Measurements from ENCODE around the gene CHRNA9. TPM values are rescaled to one million over a fixed set of nuclear protein-coding genes. Genes with fewer than 3 reads are reported as not detected.
A peak's percentile ranks its signal among the peaks of the same experiment; 100 is the strongest.

Gene CHRNA9
- total and polyA plus RNA-seq, 8 donors: 0.31 TPM; not detected in 7

DNA sequence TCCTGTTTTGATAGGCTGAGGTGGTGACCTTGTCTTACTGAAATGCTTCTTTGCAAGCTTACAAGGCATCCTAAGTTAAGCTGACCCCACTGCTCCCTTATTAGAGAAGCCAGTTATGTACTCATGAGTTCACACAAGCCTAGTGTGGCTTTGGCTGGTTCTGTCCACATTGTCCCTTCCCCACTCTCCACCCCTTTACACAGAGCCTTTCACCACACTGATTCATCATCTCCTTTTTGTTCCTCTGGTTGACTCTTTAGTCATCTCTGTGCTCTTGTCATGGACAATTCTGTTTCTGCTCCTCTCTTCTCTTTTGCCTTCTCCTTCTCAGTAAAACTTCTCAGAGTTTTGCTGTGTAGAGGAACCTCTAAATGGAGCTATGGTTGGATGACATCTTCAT lies 4.9 kb downstream of the CHRNA9 start:
- H3K27ac ChIP-seq: no peak overlapping the region
- H3K27me3 ChIP-seq: no peaks in the 10 kb centered on the region
- TF ChIP-seq POLR2AphosphoS5 (IDR thresholded peaks at IDR 0.05) (no peak), EP300 (IDR thresholded peaks at IDR 0.05) (no peak), POLR2A (IDR thresholded peaks at IDR 0.05) (no peak)
- TF ChIP-seq, protein P1, sequence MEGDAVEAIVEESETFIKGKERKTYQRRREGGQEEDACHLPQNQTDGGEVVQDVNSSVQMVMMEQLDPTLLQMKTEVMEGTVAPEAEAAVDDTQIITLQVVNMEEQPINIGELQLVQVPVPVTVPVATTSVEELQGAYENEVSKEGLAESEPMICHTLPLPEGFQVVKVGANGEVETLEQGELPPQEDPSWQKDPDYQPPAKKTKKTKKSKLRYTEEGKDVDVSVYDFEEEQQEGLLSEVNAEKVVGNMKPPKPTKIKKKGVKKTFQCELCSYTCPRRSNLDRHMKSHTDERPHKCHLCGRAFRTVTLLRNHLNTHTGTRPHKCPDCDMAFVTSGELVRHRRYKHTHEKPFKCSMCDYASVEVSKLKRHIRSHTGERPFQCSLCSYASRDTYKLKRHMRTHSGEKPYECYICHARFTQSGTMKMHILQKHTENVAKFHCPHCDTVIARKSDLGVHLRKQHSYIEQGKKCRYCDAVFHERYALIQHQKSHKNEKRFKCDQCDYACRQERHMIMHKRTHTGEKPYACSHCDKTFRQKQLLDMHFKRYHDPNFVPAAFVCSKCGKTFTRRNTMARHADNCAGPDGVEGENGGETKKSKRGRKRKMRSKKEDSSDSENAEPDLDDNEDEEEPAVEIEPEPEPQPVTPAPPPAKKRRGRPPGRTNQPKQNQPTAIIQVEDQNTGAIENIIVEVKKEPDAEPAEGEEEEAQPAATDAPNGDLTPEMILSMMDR (IDR thresholded peaks at IDR 0.05): no peak
- no peaks in the 10 kb centered on the region for H3K36me3 ChIP-seq
- H3K9me3 ChIP-seq: no peaks in the 10 kb centered on the region
- H3K4me1 ChIP-seq: no peaks in the 10 kb centered on the region
- intact Hi-C loops (cut with DNase I; ENCODE audit: low total_unique reads): no loop called here
- DNase-seq: no peak
- no peak overlapping the region for H3K4me3 ChIP-seq

GRCh38 chr4:40347472-40347871 lies 12.3 kb downstream of the CHRNA9 start:
- H3K36me3 ChIP-seq: no peaks in the 10 kb centered on the region
- 34 to 97% (median 68%) methylated on average over 3 of the region's 3 CpGs for WGBS, 5 donors
- H3K4me1 ChIP-seq: no peaks in the 10 kb centered on the region
- no peak overlapping the region for H3K4me3 ChIP-seq
- H3K9me3 ChIP-seq: no peaks in the 10 kb centered on the region
- H3K27ac ChIP-seq: no peak overlapping the region
- intact Hi-C loops (cut with DNase I; ENCODE audit: low total_unique reads): no loop called here
- H3K27me3 ChIP-seq: no peaks in the 10 kb centered on the region
- no peak for DNase-seq
- TF ChIP-seq EP300 (IDR thresholded peaks at IDR 0.05): no peak
- TF ChIP-seq, protein P1 (IDR thresholded peaks at IDR 0.05): no peak
- TF ChIP-seq POLR2AphosphoS5 (IDR thresholded peaks at IDR 0.05): no peak
- TF ChIP-seq POLR2A (IDR thresholded peaks at IDR 0.05): no peak

GRCh38 chr4:40348000-40348399 lies 12.9 kb downstream of the CHRNA9 start:
- intact Hi-C loops (cut with DNase I; ENCODE audit: low total_unique reads): no loop called here
- H3K4me1 ChIP-seq: no peaks in the 10 kb centered on the region
- TF ChIP-seq, protein P1 (IDR thresholded peaks at IDR 0.05): no peak
- TF ChIP-seq POLR2AphosphoS5 (IDR thresholded peaks at IDR 0.05) (no peak), POLR2A (IDR thresholded peaks at IDR 0.05) (no peak), EP300 (IDR thresholded peaks at IDR 0.05) (no peak)
- no peaks in the 10 kb centered on the region for H3K36me3 ChIP-seq
- no peak for DNase-seq
- 78 to 89% (median 83%) methylated on average over 2 of the region's 2 CpGs for WGBS, 5 donors
- no peaks in the 10 kb centered on the region for H3K27me3 ChIP-seq
- H3K9me3 ChIP-seq: no peaks in the 10 kb centered on the region
- no peak overlapping the region for H3K27ac ChIP-seq
- H3K4me3 ChIP-seq: no peak overlapping the region

DNA sequence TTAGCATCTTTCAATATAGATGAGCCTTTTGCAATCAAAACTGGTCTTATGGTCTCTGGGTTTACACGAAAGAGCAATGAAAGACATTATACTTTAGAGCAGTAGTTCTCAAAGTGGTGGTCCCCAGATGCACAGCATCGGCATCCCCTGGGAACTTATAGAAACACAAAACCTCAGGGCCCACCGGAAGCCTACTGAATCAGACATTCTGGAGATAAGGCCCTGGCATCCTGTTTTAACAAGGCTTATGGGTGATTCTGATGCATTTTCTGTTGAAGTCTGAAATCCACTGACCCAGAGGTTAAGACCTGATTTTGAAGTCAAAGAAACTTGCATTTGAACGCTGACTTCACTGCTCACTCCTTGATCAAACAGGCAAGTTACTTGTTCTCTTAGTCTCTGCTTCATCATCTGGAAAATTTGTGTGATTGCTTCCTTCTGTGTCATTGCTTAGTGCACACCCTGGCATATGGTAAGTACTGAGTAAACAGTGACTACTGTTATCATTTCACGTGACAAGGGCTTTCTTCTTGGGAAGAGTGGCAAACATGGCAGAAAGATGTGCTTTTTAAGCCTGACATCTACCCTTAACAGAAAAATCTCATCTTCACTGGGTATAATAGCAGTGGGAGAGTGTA lies 14.5 kb downstream of the CHRNA9 start:
- TF ChIP-seq POLR2AphosphoS5 (IDR thresholded peaks at IDR 0.05) (peak in 2 of 3 donors; percentile 32 to 57), EP300 (IDR thresholded peaks at IDR 0.05) (no peak), POLR2A (IDR thresholded peaks at IDR 0.05) (no peak)
- H3K27ac ChIP-seq: peak overlapping the region in 1 of 5 donors; percentile 61
- intact Hi-C loops (cut with DNase I; ENCODE audit: low total_unique reads): no loop called here

GRCh38 chr4:40350627-40351227 lies 15.6 kb downstream of the CHRNA9 start:
- WGBS, 5 donors: 91 to 100% (median 97%) methylated on average over 4 of the region's 4 CpGs
- no peak overlapping the region for H3K27ac ChIP-seq

More for the DNA sequence above, 14.5 kb downstream of the CHRNA9 start:
- H3K36me3 ChIP-seq: no peaks in the 10 kb centered on the region
- H3K27me3 ChIP-seq: no peaks in the 10 kb centered on the region
- no peak overlapping the region for H3K4me3 ChIP-seq
- H3K4me1 ChIP-seq: peaks cover 0 to 6% (median 0%) of the 10 kb centered on the region in 4 donors
- WGBS, 5 donors: 62 to 73% (median 67%) methylated on average over 5 of the region's 5 CpGs
- no peaks in the 10 kb centered on the region for H3K9me3 ChIP-seq
- peak in 1 of 2 donors; percentile 54 for DNase-seq

More at GRCh38 chr4:40350627-40351227, 15.6 kb downstream of the CHRNA9 start:
- Histone ChIP-seq H3K36me3 (no peaks in the 10 kb centered on the region), H3K4me1 (peaks cover 0 to 6% (median 0%) of the 10 kb centered on the region in 4 donors), H3K9me3 (no peaks in the 10 kb centered on the region), H3K4me3 (no peak overlapping the region), H3K27me3 (no peaks in the 10 kb centered on the region)
- intact Hi-C loops (cut with DNase I; ENCODE audit: low total_unique reads): no loop called here
- TF ChIP-seq EP300 (IDR thresholded peaks at IDR 0.05) (no peak), POLR2A (IDR thresholded peaks at IDR 0.05) (no peak), POLR2AphosphoS5 (IDR thresholded peaks at IDR 0.05) (no peak)
- TF ChIP-seq, protein P1 (IDR thresholded peaks at IDR 0.05): no peak
- no peak for DNase-seq

Measured in stomach (tissue), 9 donors.